Endothelial cell of umbilical vein (primary cell): Measurements from ENCODE around the gene SLC44A1. TPM values are rescaled to one million over a fixed set of nuclear protein-coding genes. Genes with fewer than 3 reads are reported as not detected.

Experiments
- BruUV-seq: library from RNA; stranded (reverse); fragments of 400-500 nt; replicated peaks from 2 replicates; lab custom pipeline; 2021; lab: Mats Ljungman, UMichigan
- CTCF ChIA-PET: fragments of 300-600, 350-600 bp; sonication (Branson Sonifier 250); formaldehyde crosslinking; loops from one replicate; lab custom pipeline; 2021; ENCODE audit warnings: antibody characterized with exemption, inconsistent platforms; lab: Charles Lee
- POLR2A ChIA-PET: fragments of 300-600, 350-600 bp; sonication (Branson Sonifier 250); formaldehyde crosslinking; loops from one replicate; lab custom pipeline; 2021; ENCODE audit warnings: antibody characterized with exemption, inconsistent platforms; lab: Charles Lee
- DNase-seq: peaks from one replicate; pipeline ENCODE4 v3.0.0-alpha.2; 2011; ENCODE audit warnings: low read depth, low spot score
- FAIRE-seq: peaks from 2 replicates; lab custom pipeline; 2011; peaks lifted over from hg19 to GRCh38; lab: Jason Lieb, UNC
- H2AFZ ChIP-seq: 2 replicates; pipeline ENCODE4 v1.6.0; 2012; ENCODE audit warnings: low read depth, low read length, control low read depth, inconsistent platforms
- H3K27ac ChIP-seq: 2 replicates; pipeline ENCODE4 v1.5.1; 2011; ENCODE audit warnings: low read depth, mild to moderate bottlenecking, control low read depth, low read length, moderate library complexity; ENCODE audit not compliant: insufficient read depth
- H3K27me3 ChIP-seq, 2 experiments: 2 replicates each; pipeline versions ENCODE4 v1.6.0 to v1.6.1; 2011; ENCODE audit warnings: low read length in 2 of 2, mixed read lengths in 1 of 2; ENCODE audit not compliant: control insufficient read depth in 2 of 2, insufficient read depth in 2 of 2
- H3K36me3 ChIP-seq, 2 experiments: 2 replicates in 1 of 2; 3 replicates in 1 of 2; pipeline ENCODE4 v1.5.1; 2011; ENCODE audit warnings: low read length in 2 of 2, mild to moderate bottlenecking in 1 of 2, moderate library complexity in 1 of 2; ENCODE audit not compliant: control insufficient read depth in 2 of 2, insufficient read depth in 2 of 2; ENCODE audit errors: extremely low read depth in 1 of 2
- H3K4me1 ChIP-seq: 3 replicates; pipeline ENCODE4 v1.5.1; 2011; ENCODE audit warnings: mild to moderate bottlenecking, low read length; ENCODE audit not compliant: control insufficient read depth, insufficient read depth; ENCODE audit errors: extremely low read depth
- H3K4me2 ChIP-seq: 2 replicates; pipeline ENCODE4 v1.6.1; 2011; ENCODE audit warnings: low read length, control low read depth, mixed read lengths; ENCODE audit not compliant: insufficient read depth
- H3K4me3 ChIP-seq, 3 experiments: fragments of 200-600 bp in 1 of 3; sonication (generic), shearing (Covaris generic) in 1 of 3; replicated peaks in 1 of 3; 2 replicates each; pipeline ENCODE4 v1.5.1; 2011 to 2016; ENCODE audit warnings: control low read depth in 3 of 3, low read length in 3 of 3, mild to moderate bottlenecking in 2 of 3, inconsistent platforms in 1 of 3, low read depth in 1 of 3, moderate library complexity in 1 of 3; ENCODE audit not compliant: insufficient read depth in 1 of 3
- H3K79me2 ChIP-seq: 2 replicates; pipeline ENCODE4 v1.6.0; 2012; ENCODE audit warnings: low read length, inconsistent platforms; ENCODE audit not compliant: control insufficient read depth, insufficient read depth
- H3K9ac ChIP-seq: replicated peaks from 2 replicates; pipeline ENCODE3; 2011; ENCODE audit warnings: low read length, control low read depth; ENCODE audit not compliant: insufficient read depth; ENCODE audit errors: extremely low read depth
- H3K9me1 ChIP-seq: replicated peaks from 3 replicates; pipeline ENCODE4 v1.6.0; 2011; ENCODE audit warnings: mild to moderate bottlenecking, low read length; ENCODE audit not compliant: control insufficient read depth, insufficient read depth; ENCODE audit errors: extremely low read depth
- H3K9me3 ChIP-seq: replicated peaks from 2 replicates; pipeline ENCODE4 v1.5.1; 2012; ENCODE audit warnings: low read length, inconsistent platforms; ENCODE audit not compliant: control insufficient read depth, insufficient read depth
- H4K20me1 ChIP-seq: replicated peaks from 2 replicates; pipeline ENCODE3; 2011; ENCODE audit warnings: mild to moderate bottlenecking, low read length; ENCODE audit not compliant: control insufficient read depth, insufficient read depth; ENCODE audit errors: extremely low read depth
- CTCF ChIP-seq, 2 donors: IDR thresholded peaks; 1 replicate in 1 of 2; 2 replicates in 1 of 2; pipeline ENCODE4 v1.5.1; 2011; ENCODE audit warnings: low read length in 2 of 2, mild to moderate bottlenecking in 2 of 2, moderate library complexity in 2 of 2, control low read depth in 1 of 2, inconsistent platforms in 1 of 2, low read depth in 1 of 2; ENCODE audit not compliant: insufficient read depth in 1 of 2; ENCODE audit errors: extremely low read depth in 1 of 2
- EZH2 ChIP-seq: IDR thresholded peaks from 2 replicates; pipeline ENCODE4 v1.6.1; 2012; ENCODE audit warnings: borderline replicate concordance, low read depth, mild to moderate bottlenecking, moderate library complexity, low read length, inconsistent platforms; ENCODE audit not compliant: severe bottlenecking
- FOS ChIP-seq: IDR thresholded peaks from 2 replicates; pipeline ENCODE4 v1.6.1; 2011; ENCODE audit warnings: mild to moderate bottlenecking, low read length, moderate library complexity, borderline replicate concordance; ENCODE audit not compliant: insufficient read depth
- GATA2 ChIP-seq: IDR thresholded peaks from 2 replicates; pipeline ENCODE4 v1.7.0; 2011; ENCODE audit warnings: low read depth, mild to moderate bottlenecking, moderate library complexity, mixed read lengths, low read length; ENCODE audit not compliant: insufficient read length, insufficient read depth
- JUN ChIP-seq: IDR thresholded peaks from 2 replicates; pipeline ENCODE4 v1.6.1; 2011; ENCODE audit warnings: borderline replicate concordance, low read depth; ENCODE audit not compliant: insufficient read length, insufficient read depth
- MYC ChIP-seq: IDR thresholded peaks from one replicate; pipeline ENCODE4 v1.6.1; 2011; ENCODE audit warnings: mild to moderate bottlenecking, low read depth, low read length
- POLR2A ChIP-seq: IDR thresholded peaks from 2 replicates; pipeline ENCODE4 v1.6.1; 2012; ENCODE audit warnings: low read depth, mild to moderate bottlenecking, control low read depth, low read length
- POLR2AphosphoS5 ChIP-seq: IDR thresholded peaks from 2 replicates; pipeline ENCODE4 v1.6.1; 2012; ENCODE audit warnings: low read depth, mild to moderate bottlenecking, control low read depth, low read length, moderate library complexity; ENCODE audit not compliant: insufficient read depth
- dilution Hi-C: fragments of 300-500 bp; cut with MboI; formaldehyde crosslinking; loops from one replicate; pipeline ENCODE4 v1.15.0; 2019; ENCODE audit warnings: low sequenced_read_pairs; ENCODE audit not compliant: extremely low pct_ligation_motif_present
- intact Hi-C: fragments of 100-400 bp; cut with micrococcal nuclease; formaldehyde crosslinking; loops from one replicate; pipeline ENCODE4 v1.10.0; 2022
- polyA plus RNA-seq, 4 experiments: library from polyadenylated mRNA; depleted of rRNA in 3 of 4; stranded (reverse) in 3 of 4; unstranded in 1 of 4; fragments of >200 nt; gene quantifications; 2 replicates each; pipeline versions ENCODE4 v1.2.1 to v1.2.3, GENCODE V29; 2011 to 2012; ENCODE audit warnings: missing spikeins in 1 of 4
- total RNA-seq: library from RNA; stranded (reverse); gene quantifications from 2 replicates; pipeline ENCODE4 v1.2.3, GENCODE V29; 2021
- TF ChIP-seq, protein P1 (sequence below): IDR thresholded peaks from 2 replicates; pipeline ENCODE4 v1.6.1; 2011; ENCODE audit not compliant: insufficient read depth, insufficient read length

SLC44A1 gene
- total and polyA plus RNA-seq, 2 donors (not counting 3 experiments of a cell fraction or from before 2014, with no cell fraction given), result 16.1 to 37.7 TPM

DNA sequence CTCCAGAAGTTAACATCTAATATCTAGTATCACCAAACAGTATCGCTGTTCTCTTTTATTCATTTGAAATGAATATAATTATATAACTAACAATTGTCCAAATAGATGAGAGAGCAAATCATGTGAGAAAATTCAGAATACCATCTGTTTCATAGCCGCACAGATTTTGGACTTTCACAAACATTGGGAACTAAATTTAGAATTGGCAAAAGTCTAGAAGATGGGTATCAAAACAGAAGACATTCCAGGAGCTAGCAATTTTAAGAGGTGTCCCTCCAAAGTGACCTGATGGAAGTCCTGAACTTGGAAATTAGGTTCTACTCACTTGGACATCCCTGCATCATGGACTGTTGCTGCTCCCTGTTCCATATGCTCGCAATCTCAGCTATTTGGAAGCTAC lies 146.4 kb downstream of the SLC44A1 start:
- dilution Hi-C loops, result no loop called here
- no TSS peak for BruUV-seq
- no peaks in the 10 kb centered on the region for H3K36me3 ChIP-seq
- H3K27ac ChIP-seq, result no peak overlapping the region
- FAIRE-seq (no peak), DNase-seq (no peak)
- no peak overlapping the region for H3K4me2 ChIP-seq
- no peaks in the 10 kb centered on the region for H3K27me3 ChIP-seq
- H4K20me1 ChIP-seq, result no peaks in the 10 kb centered on the region
- ChIA-PET CTCF (interaction anchor here (0.8 to 1.0 kb wide), 3 partner anchors 11 to 528 kb away, joined by 3 read pairs; no protein-coding TSS in a partner anchor), POLR2A (no interaction called here)
- H2AFZ ChIP-seq, result no peak overlapping the region
- no peak overlapping the region for H3K9ac ChIP-seq
- H3K79me2 ChIP-seq, result no peaks in the 10 kb centered on the region
- H3K9me1 ChIP-seq, result no peaks in the 10 kb centered on the region
- no peak overlapping the region for H3K4me3 ChIP-seq
- intact Hi-C loops, result no loop called here
- TF ChIP-seq, protein P1, sequence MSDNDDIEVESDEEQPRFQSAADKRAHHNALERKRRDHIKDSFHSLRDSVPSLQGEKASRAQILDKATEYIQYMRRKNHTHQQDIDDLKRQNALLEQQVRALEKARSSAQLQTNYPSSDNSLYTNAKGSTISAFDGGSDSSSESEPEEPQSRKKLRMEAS, result no peak
- no peak for TF ChIP-seq GATA2
- TF ChIP-seq MYC, result no peak
- TF ChIP-seq CTCF (IDR thresholded peaks at IDR 0.05; ENCODE audit: extremely low read depth in 1 of 2, insufficient read depth in 1 of 2, low read depth in 1 of 2, low read length in 2 of 2), result no peak
- no peak for TF ChIP-seq JUN
- no peak for TF ChIP-seq EZH2
- TF ChIP-seq POLR2AphosphoS5, result no peak
- no peak for TF ChIP-seq POLR2A
- no peak for TF ChIP-seq FOS
- no peaks in the 10 kb centered on the region for H3K9me3 ChIP-seq
- H3K4me1 ChIP-seq, result no peaks in the 10 kb centered on the region
